ENCODE results near the gene NCAN. TPM values are rescaled to one million over a fixed set of nuclear protein-coding genes. Genes with fewer than 3 reads are reported as not detected.

The NCAN gene
- total and polyA plus RNA-seq, 7 donors, result 0.03 TPM; not detected in 6

DNA sequence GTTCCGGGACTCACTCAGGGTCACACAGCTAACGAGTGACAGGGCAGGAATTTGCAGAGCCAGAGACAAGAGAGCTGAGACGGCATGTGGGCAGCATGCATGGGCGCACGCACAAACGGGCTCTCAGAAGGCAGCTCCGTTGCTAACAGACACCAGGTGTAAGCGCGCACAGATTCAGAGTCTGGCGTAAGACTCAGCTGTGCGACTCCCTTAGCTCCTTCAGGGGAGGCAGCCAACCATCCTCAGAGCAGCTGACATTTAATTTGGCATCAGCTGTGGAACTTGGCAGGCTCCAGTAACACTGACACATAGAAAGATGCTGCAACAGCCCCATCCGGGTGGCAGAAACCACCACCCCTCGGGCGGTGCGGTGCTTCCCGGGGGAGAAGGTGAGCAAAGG is 68.8 kb downstream of the NCAN start:
- DNase-seq (no peak), ATAC-seq (peak; percentile 72 to 89 (median 81))
- TF ChIP-seq, protein P1, sequence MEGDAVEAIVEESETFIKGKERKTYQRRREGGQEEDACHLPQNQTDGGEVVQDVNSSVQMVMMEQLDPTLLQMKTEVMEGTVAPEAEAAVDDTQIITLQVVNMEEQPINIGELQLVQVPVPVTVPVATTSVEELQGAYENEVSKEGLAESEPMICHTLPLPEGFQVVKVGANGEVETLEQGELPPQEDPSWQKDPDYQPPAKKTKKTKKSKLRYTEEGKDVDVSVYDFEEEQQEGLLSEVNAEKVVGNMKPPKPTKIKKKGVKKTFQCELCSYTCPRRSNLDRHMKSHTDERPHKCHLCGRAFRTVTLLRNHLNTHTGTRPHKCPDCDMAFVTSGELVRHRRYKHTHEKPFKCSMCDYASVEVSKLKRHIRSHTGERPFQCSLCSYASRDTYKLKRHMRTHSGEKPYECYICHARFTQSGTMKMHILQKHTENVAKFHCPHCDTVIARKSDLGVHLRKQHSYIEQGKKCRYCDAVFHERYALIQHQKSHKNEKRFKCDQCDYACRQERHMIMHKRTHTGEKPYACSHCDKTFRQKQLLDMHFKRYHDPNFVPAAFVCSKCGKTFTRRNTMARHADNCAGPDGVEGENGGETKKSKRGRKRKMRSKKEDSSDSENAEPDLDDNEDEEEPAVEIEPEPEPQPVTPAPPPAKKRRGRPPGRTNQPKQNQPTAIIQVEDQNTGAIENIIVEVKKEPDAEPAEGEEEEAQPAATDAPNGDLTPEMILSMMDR (IDR thresholded peaks at IDR 0.05), result no peak
- WGBS, 3 donors, result 38 to 56% (median 46%) methylated on average over 16 of the region's 16 CpGs
- Histone ChIP-seq H3K4me1 (no peaks in the 10 kb centered on the region), H3K9me3 (no peaks in the 10 kb centered on the region), H3K27me3 (ENCODE audit: insufficient read depth in 3 of 3, low read length in 2 of 3) (no peaks in the 10 kb centered on the region), H3K4me3 (no peak overlapping the region), H3K36me3 (ENCODE audit: insufficient read depth in 1 of 2, low read depth in 1 of 2) (peaks cover 0 to 80% of the 10 kb centered on the region in 2 donors), H3K27ac (no peak overlapping the region)
- intact Hi-C loops (cut with DNase I), result no loop called here

DNA sequence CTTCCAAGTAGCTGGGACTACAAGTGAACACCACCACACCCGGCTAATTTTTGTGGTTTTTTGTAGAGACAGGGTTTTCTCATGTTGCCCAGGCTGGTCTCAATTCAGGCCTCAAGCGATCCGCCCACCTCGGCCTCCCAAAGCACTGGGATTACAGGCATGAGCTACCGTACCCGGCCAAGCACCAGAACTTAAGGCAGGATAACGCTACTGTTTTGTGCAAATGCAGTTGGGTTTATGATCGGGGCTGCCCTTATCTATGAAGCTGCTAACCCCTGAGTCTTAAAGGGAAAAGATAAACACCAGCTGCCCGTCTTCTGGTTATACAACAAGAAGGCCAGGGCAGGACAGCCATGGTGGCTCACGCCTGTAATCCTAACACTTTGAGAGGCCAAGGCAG is 73.9 kb downstream of the NCAN start:
- 95 to 98% (median 97%) methylated on average over 10 of the region's 10 CpGs for WGBS, 3 donors
- peaks cover 0 to 72% of the 10 kb centered on the region in 2 donors for H3K36me3 ChIP-seq (ENCODE audit: insufficient read depth in 1 of 2, low read depth in 1 of 2)

DNA sequence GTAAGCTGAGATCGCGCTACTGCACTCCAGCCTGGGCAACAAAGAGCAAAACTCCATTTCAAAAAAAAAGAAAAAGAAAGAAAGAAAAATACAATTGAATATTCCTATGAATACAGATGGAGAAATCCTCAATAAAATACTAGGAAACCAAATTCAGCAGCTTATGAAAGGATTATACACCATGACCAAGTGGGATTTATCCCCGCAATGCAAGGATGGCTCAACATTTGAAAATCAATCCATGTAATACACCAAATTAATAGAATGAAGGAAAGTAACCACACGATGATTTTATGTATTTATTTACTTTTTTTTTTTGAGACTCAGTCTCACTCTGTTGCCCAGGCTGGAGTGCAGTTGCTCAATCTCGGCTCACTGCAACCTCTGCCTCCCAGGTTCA is 80.8 kb downstream of the NCAN start:
- no peak for DNase-seq
- WGBS, 3 donors, result 98 to 99% (median 99%) methylated on average over 5 of the region's 5 CpGs
- no peak for ATAC-seq
- Histone ChIP-seq H3K27ac (no peak overlapping the region), H3K27me3 (ENCODE audit: insufficient read depth in 3 of 3, low read length in 2 of 3) (no peaks in the 10 kb centered on the region), H3K36me3 (ENCODE audit: insufficient read depth in 1 of 2, low read depth in 1 of 2) (peaks cover 0 to 68% of the 10 kb centered on the region in 2 donors), H3K4me1 (no peaks in the 10 kb centered on the region), H3K9me3 (no peaks in the 10 kb centered on the region), H3K4me3 (no peak overlapping the region)
- TF ChIP-seq, protein P1 (IDR thresholded peaks at IDR 0.05), result no peak
- intact Hi-C loops (cut with DNase I), result no loop called here

More for the DNA sequence above, 73.9 kb downstream of the NCAN start:
- Histone ChIP-seq H3K27ac (no peak overlapping the region), H3K4me1 (no peaks in the 10 kb centered on the region), H3K9me3 (no peaks in the 10 kb centered on the region), H3K27me3 (ENCODE audit: insufficient read depth in 3 of 3, low read length in 2 of 3) (no peaks in the 10 kb centered on the region), H3K4me3 (no peak overlapping the region)
- DNase-seq (no peak), ATAC-seq (no peak)
- intact Hi-C loops (cut with DNase I), result no loop called here
- TF ChIP-seq, protein P1 (IDR thresholded peaks at IDR 0.05), result no peak

DNA sequence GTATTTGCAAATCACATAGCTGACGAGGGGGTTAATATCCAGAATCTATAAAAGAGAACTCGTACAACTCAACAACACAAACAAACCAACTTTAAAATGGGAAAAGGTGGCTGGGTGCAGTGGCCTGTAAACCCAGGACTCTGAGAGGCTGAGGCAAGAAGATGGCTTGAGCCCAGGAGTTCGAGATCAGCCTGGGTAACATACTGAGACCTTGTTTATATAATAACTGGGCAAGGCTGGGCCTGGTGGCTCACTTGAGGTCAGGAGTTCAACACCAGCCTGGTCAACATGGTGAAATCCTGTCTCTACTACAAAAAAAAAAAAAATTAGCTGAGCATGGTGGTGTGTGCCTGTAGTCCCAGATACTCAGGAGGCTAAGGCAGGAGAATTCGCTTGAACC is 83.2 kb downstream of the NCAN start:
- no peaks in the 10 kb centered on the region for H3K9me3 ChIP-seq
- 92 to 93% (median 93%) methylated on average over 4 of the region's 4 CpGs for WGBS, 3 donors
- ATAC-seq (no peak), DNase-seq (no peak)
- H3K27me3 ChIP-seq (ENCODE audit: insufficient read depth in 3 of 3, low read length in 2 of 3), result no peaks in the 10 kb centered on the region
- no peaks in the 10 kb centered on the region for H3K4me1 ChIP-seq
- TF ChIP-seq, protein P1 (IDR thresholded peaks at IDR 0.05), result no peak
- no peak overlapping the region for H3K27ac ChIP-seq
- no peak overlapping the region for H3K4me3 ChIP-seq
- peaks cover 0 to 67% of the 10 kb centered on the region in 2 donors for H3K36me3 ChIP-seq (ENCODE audit: insufficient read depth in 1 of 2, low read depth in 1 of 2)
- intact Hi-C loops (cut with DNase I), result no loop called here
